K562 (cell line): Measurements from ENCODE around the gene COL26A1. TPM values are rescaled to one million over a fixed set of nuclear protein-coding genes. Genes with fewer than 3 reads are reported as not detected.

Source experiments
- KAT7 ChIP-seq: sonication (generic); formaldehyde crosslinking; IDR thresholded peaks from 2 replicates; pipeline ENCODE4 v1.8.0; 2022; ENCODE audit warnings: missing genetic modification reagents, mild to moderate bottlenecking, borderline replicate concordance
- RAD21 ChIP-seq, 2 experiments: fragments of 250-450 bp in 1 of 2; fragments of 450-650 bp in 1 of 2; sonication (Bioruptor Pico) in 1 of 2; formaldehyde crosslinking in 1 of 2; IDR thresholded peaks in 1 of 2; conservative IDR thresholded peaks in 1 of 2; 2 replicates each; pipeline versions ENCODE4 v1.4.0 to v1.8.0; 2020 to 2022; ENCODE audit warnings: mild to moderate bottlenecking in 2 of 2, moderate library complexity in 1 of 2
- SIN3A ChIP-seq, 2 experiments: fragments of 150-350 bp in 1 of 2; IDR thresholded peaks; 2 replicates each; pipeline ENCODE4 v1.6.1; 2011 to 2016; ENCODE audit warnings: borderline replicate concordance in 2 of 2, low read depth in 2 of 2, low read length in 2 of 2, mild to moderate bottlenecking in 2 of 2, moderate library complexity in 2 of 2; ENCODE audit not compliant: control insufficient read depth in 1 of 2
- SRSF3 ChIP-seq: fragments of 200-400 bp; formaldehyde crosslinking; IDR thresholded peaks from 2 replicates; pipeline ENCODE4 v1.6.1; 2016; ENCODE audit warnings: mild to moderate bottlenecking, low read length, moderate library complexity; ENCODE audit not compliant: insufficient read depth
- polyA plus RNA-seq, 8 experiments: library from polyadenylated mRNA; depleted of rRNA in 4 of 8; stranded (reverse) in 5 of 8; unstranded in 3 of 8; fragments of >200 nt; fragmentation: Nextera tagmentation in 2 of 8; fragmentation: Illumina TruSeq in 1 of 8; extraction: Ambion mirVana in 2 of 8; extraction: Trizol in 1 of 8; gene quantifications; 2 replicates each; pipeline versions ENCODE4 v1.2.1 to v1.2.3, GENCODE V29; 2011 to 2014; ENCODE audit warnings: inconsistent platforms in 1 of 8, missing spikeins in 1 of 8
- total RNA-seq, 7 experiments: library from RNA; depleted of rRNA in 6 of 7; stranded (reverse); fragments of >200 nt in 6 of 7; fragmentation: Illumina TruSeq in 2 of 7; extraction: Trizol in 2 of 7; gene quantifications; 2 replicates each; pipeline versions ENCODE4 v1.2.1 to v1.2.3, GENCODE V29; 2011 to 2021; ENCODE audit warnings: low replicate concordance in 1 of 7
- TF ChIP-seq, protein P1 (sequence below): sonication (generic); formaldehyde crosslinking; IDR thresholded peaks from 2 replicates; pipeline ENCODE4 v1.8.1; 2022; ENCODE audit warnings: missing genetic modification reagents
- TF ChIP-seq, protein P2 (sequence below), 3 experiments: IDR thresholded peaks in 2 of 3; conservative IDR thresholded peaks in 1 of 3; 2 replicates each; pipeline ENCODE4 v1.5.1; 2011 to 2012; ENCODE audit warnings: low read length in 3 of 3, mild to moderate bottlenecking in 3 of 3, control low read depth in 2 of 3, improper control_type of control experiment in 1 of 3, inconsistent platforms in 1 of 3, low read depth in 1 of 3, mixed read lengths in 1 of 3, moderate library complexity in 1 of 3; ENCODE audit not compliant: insufficient read depth in 2 of 3

COL26A1 gene
- total and polyA plus RNA-seq, 9 of the 15 experiments (the other 6 are each of a cell fraction or from before 2014, with no cell fraction given), result 0.04 to 0.39 (median 0.07) TPM; not detected in 5

DNA sequence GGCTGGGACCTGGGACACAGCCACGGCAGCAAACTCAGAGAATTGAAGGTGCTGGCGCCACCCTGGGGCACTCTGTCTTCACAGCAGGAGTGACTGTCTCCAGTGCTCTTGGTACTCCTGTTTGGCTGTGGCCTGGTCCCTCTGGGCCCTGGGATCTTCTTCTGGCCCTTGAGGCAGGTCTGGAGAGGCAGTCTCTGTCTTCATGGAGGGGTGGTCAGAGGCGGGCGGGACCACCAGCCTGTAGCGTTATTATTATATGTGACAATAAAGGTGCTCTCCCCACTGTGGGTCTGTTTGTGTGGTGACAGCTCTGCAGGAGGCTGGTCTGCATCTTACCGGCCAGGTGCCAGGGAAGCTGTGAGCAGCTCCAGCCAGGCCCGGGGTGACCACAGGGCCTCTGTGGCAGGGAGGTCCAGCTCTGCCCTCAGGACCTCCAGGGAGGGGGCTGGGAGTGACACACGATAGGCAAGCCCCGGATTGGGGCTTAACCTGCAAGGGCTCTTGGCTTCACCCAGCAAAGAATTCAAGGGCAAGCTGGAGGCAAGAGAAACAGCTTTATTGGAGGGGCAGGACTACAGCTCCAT is 196.2 kb downstream of the COL26A1 start (continued):
- TF ChIP-seq KAT7 (CRISPR knock-in tag) (no peak), RAD21 (CRISPR knock-in tag; conservative IDR thresholded peaks at IDR 0.05 in 1 of 2, IDR thresholded peaks at IDR 0.05 in 1 of 2) (peak in 1 of 2 experiments; percentile 35; a peak in 2 of 4 replicates), SRSF3 (no peak), SIN3A (IDR thresholded peaks at IDR 0.05; ENCODE audit: borderline replicate concordance in 2 of 2, control insufficient read depth in 1 of 2, low read depth in 2 of 2, low read length in 2 of 2) (no peak)
- TF ChIP-seq, protein P1, sequence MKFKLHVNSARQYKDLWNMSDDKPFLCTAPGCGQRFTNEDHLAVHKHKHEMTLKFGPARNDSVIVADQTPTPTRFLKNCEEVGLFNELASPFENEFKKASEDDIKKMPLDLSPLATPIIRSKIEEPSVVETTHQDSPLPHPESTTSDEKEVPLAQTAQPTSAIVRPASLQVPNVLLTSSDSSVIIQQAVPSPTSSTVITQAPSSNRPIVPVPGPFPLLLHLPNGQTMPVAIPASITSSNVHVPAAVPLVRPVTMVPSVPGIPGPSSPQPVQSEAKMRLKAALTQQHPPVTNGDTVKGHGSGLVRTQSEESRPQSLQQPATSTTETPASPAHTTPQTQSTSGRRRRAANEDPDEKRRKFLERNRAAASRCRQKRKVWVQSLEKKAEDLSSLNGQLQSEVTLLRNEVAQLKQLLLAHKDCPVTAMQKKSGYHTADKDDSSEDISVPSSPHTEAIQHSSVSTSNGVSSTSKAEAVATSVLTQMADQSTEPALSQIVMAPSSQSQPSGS (CRISPR knock-in tag), result no peak
- TF ChIP-seq, protein P2, sequence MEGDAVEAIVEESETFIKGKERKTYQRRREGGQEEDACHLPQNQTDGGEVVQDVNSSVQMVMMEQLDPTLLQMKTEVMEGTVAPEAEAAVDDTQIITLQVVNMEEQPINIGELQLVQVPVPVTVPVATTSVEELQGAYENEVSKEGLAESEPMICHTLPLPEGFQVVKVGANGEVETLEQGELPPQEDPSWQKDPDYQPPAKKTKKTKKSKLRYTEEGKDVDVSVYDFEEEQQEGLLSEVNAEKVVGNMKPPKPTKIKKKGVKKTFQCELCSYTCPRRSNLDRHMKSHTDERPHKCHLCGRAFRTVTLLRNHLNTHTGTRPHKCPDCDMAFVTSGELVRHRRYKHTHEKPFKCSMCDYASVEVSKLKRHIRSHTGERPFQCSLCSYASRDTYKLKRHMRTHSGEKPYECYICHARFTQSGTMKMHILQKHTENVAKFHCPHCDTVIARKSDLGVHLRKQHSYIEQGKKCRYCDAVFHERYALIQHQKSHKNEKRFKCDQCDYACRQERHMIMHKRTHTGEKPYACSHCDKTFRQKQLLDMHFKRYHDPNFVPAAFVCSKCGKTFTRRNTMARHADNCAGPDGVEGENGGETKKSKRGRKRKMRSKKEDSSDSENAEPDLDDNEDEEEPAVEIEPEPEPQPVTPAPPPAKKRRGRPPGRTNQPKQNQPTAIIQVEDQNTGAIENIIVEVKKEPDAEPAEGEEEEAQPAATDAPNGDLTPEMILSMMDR (IDR thresholded peaks at IDR 0.05 in 2 of 3, conservative IDR thresholded peaks at IDR 0.05 in 1 of 3; ENCODE audit: insufficient read depth in 2 of 3, low read depth in 1 of 3, low read length in 3 of 3), result peak; percentile 31 to 49 (median 39); a peak in 5 of 6 replicates
- TF ChIP-seq, all 486 proteins: peak for 3
